Astrocyte (in vitro differentiated cells and primary cell): ENCODE data around the gene PPIE. TPM values are rescaled to one million over a fixed set of nuclear protein-coding genes. Genes with fewer than 3 reads are reported as not detected.

ENCODE experiments used
- DNase-seq: peaks from one replicate; pipeline ENCODE4 v3.0.0-alpha.2; 2010; ENCODE audit warnings: low read depth
- FAIRE-seq: peaks from 2 replicates; lab custom pipeline; 2011; peaks lifted over from hg19 to GRCh38; lab: Jason Lieb, UNC
- H2AFZ ChIP-seq: 2 replicates; pipeline ENCODE4 v1.6.0; 2012; ENCODE audit warnings: low read depth, low read length, inconsistent platforms
- H3K27ac ChIP-seq: 2 replicates; pipeline ENCODE4 v1.5.1; 2011; ENCODE audit warnings: low read depth, low read length, inconsistent platforms
- H3K27me3 ChIP-seq: 2 replicates; pipeline ENCODE4 v1.6.0; 2011; ENCODE audit warnings: low read length, inconsistent platforms; ENCODE audit not compliant: insufficient read depth
- H3K36me3 ChIP-seq: 2 replicates; pipeline ENCODE4 v1.5.1; 2011; ENCODE audit warnings: low read length, inconsistent platforms; ENCODE audit not compliant: insufficient read depth
- H3K4me1 ChIP-seq: 2 replicates; pipeline ENCODE4 v1.5.1; 2011; ENCODE audit warnings: low read length, inconsistent platforms; ENCODE audit not compliant: insufficient read depth
- H3K4me2 ChIP-seq: 2 replicates; pipeline ENCODE4 v1.6.0; 2012; ENCODE audit warnings: low read length, inconsistent platforms
- H3K4me3 ChIP-seq: 2 replicates; pipeline ENCODE4 v1.5.1; 2011; ENCODE audit warnings: low read depth, mild to moderate bottlenecking, low read length, inconsistent platforms; ENCODE audit not compliant: insufficient read depth
- H3K79me2 ChIP-seq: 2 replicates; pipeline ENCODE4 v1.6.0; 2012; ENCODE audit warnings: mild to moderate bottlenecking, low read length, inconsistent platforms; ENCODE audit not compliant: insufficient read depth
- H3K9ac ChIP-seq: 2 replicates; pipeline ENCODE4 v1.6.0; 2012; ENCODE audit warnings: mild to moderate bottlenecking, low read length, inconsistent platforms
- H3K9me3 ChIP-seq: 2 replicates; pipeline ENCODE4 v1.5.1; 2012; ENCODE audit warnings: low read depth, mild to moderate bottlenecking, low read length, inconsistent platforms; ENCODE audit not compliant: insufficient read depth
- H4K20me1 ChIP-seq: 2 replicates; pipeline ENCODE4 v1.6.0; 2012; ENCODE audit warnings: low read length, inconsistent platforms; ENCODE audit not compliant: insufficient read depth
- H3K27ac Mint-ChIP-seq: one replicate; pipeline ENCODE4 v1.8.0; 2021; ENCODE audit warnings: mild to moderate bottlenecking, mixed read lengths; ENCODE audit not compliant: unreplicated experiment
- H3K27me3 Mint-ChIP-seq: one replicate; pipeline ENCODE4 v1.8.0; 2021; ENCODE audit warnings: low read depth, mixed read lengths; ENCODE audit not compliant: unreplicated experiment
- H3K36me3 Mint-ChIP-seq: one replicate; pipeline ENCODE4 v1.8.0; 2021; ENCODE audit warnings: low read depth, mixed read lengths; ENCODE audit not compliant: unreplicated experiment
- H3K4me1 Mint-ChIP-seq: one replicate; pipeline ENCODE4 v1.8.0; 2021; ENCODE audit warnings: low read depth, mixed read lengths; ENCODE audit not compliant: unreplicated experiment
- H3K4me3 Mint-ChIP-seq: one replicate; pipeline ENCODE4 v1.8.0; 2021; ENCODE audit warnings: mild to moderate bottlenecking, moderate library complexity, mixed read lengths; ENCODE audit not compliant: unreplicated experiment
- H3K9me3 Mint-ChIP-seq: one replicate; pipeline ENCODE4 v1.8.0; 2021; ENCODE audit warnings: mild to moderate bottlenecking, mixed read lengths; ENCODE audit not compliant: unreplicated experiment
- CTCF ChIP-seq: IDR thresholded peaks from 2 replicates; pipeline ENCODE4 v1.5.1; 2011; ENCODE audit warnings: low read depth, mild to moderate bottlenecking, inconsistent platforms, low read length, moderate library complexity; ENCODE audit not compliant: insufficient read depth
- EZH2 ChIP-seq: IDR thresholded peaks from 2 replicates; pipeline ENCODE4 v1.6.1; 2012; ENCODE audit warnings: mild to moderate bottlenecking, low read length, inconsistent platforms; ENCODE audit not compliant: insufficient read depth
- total RNA-seq: library from RNA; stranded (reverse); gene quantifications from 2 replicates; pipeline ENCODE4 v1.2.1, GENCODE V29; 2021

Gene PPIE
- total RNA-seq, 1 donor from 2014 or later: 33.7 TPM

- H3K27ac ChIP-seq: no peak overlapping the region
- no peak for DNase-seq
- no peak for TF ChIP-seq EZH2
- no peak for TF ChIP-seq CTCF
- H3K79me2 ChIP-seq: no peaks in the 10 kb centered on the region
- no peaks in the 10 kb centered on the region for H3K36me3 ChIP-seq
- no peaks in the 10 kb centered on the region for H3K9me3 ChIP-seq
- no peak overlapping the region for H3K9ac ChIP-seq
- no peaks in the 10 kb centered on the region for H3K36me3 Mint-ChIP-seq
- peaks cover 15% of the 10 kb centered on the region for H3K4me1 Mint-ChIP-seq
- peaks cover 3% of the 10 kb centered on the region for H3K9me3 Mint-ChIP-seq
- H3K27me3 ChIP-seq: peaks cover 16% of the 10 kb centered on the region
- no peak overlapping the region for H3K4me3 Mint-ChIP-seq
- peaks cover 42% of the 10 kb centered on the region for H3K27me3 Mint-ChIP-seq
- no peak for FAIRE-seq
- no peak overlapping the region for H3K4me3 ChIP-seq
- no peak overlapping the region for H3K27ac Mint-ChIP-seq
- no peaks in the 10 kb centered on the region for H4K20me1 ChIP-seq
- no peak overlapping the region for H3K4me2 ChIP-seq
- H2AFZ ChIP-seq: no peak overlapping the region
- H3K4me1 ChIP-seq: no peaks in the 10 kb centered on the region
Observed at GRCh38 chr1:39779137-39779536, 40.5 kb downstream of the PPIE start.

- no peaks in the 10 kb centered on the region for H3K36me3 ChIP-seq
- H4K20me1 ChIP-seq: no peaks in the 10 kb centered on the region
- no peaks in the 10 kb centered on the region for H3K9me3 ChIP-seq
- H3K4me2 ChIP-seq: no peak overlapping the region
- no peak overlapping the region for H3K4me3 ChIP-seq
- no peak overlapping the region for H3K4me3 Mint-ChIP-seq
- no peak for DNase-seq
- TF ChIP-seq CTCF (no peak), EZH2 (no peak)
- H3K4me1 ChIP-seq: no peaks in the 10 kb centered on the region
- peaks cover 16% of the 10 kb centered on the region for H3K27me3 ChIP-seq
- no peaks in the 10 kb centered on the region for H3K36me3 Mint-ChIP-seq
- H3K4me1 Mint-ChIP-seq: peaks cover 15% of the 10 kb centered on the region
- H3K27ac Mint-ChIP-seq: no peak overlapping the region
- H3K9ac ChIP-seq: no peak overlapping the region
- no peaks in the 10 kb centered on the region for H3K79me2 ChIP-seq
- no peak overlapping the region for H2AFZ ChIP-seq
- H3K27me3 Mint-ChIP-seq: peaks cover 42% of the 10 kb centered on the region
- FAIRE-seq: no peak
- H3K9me3 Mint-ChIP-seq: peaks cover 3% of the 10 kb centered on the region
- H3K27ac ChIP-seq: no peak overlapping the region
Observed at GRCh38 chr1:39779821-39780220, 41.1 kb downstream of the PPIE start.

GRCh38 chr1:39781349-39781715, 42.6 kb downstream of the PPIE start:
- Histone ChIP-seq H3K27ac (no peak overlapping the region), H3K9ac (no peak overlapping the region), H3K9me3 (no peaks in the 10 kb centered on the region), H3K27me3 (peaks cover 16% of the 10 kb centered on the region), H3K79me2 (no peaks in the 10 kb centered on the region), H4K20me1 (no peaks in the 10 kb centered on the region), H2AFZ (no peak overlapping the region), H3K4me2 (no peak overlapping the region), H3K36me3 (no peaks in the 10 kb centered on the region), H3K4me3 (no peak overlapping the region), H3K4me1 (no peaks in the 10 kb centered on the region)
- peaks cover 52% of the 10 kb centered on the region for H3K27me3 Mint-ChIP-seq
- no peak for DNase-seq
- TF ChIP-seq EZH2: no peak
- TF ChIP-seq CTCF: no peak
- peaks cover 12% of the 10 kb centered on the region for H3K4me1 Mint-ChIP-seq
- H3K36me3 Mint-ChIP-seq: no peaks in the 10 kb centered on the region
- H3K4me3 Mint-ChIP-seq: no peak overlapping the region
- no peak overlapping the region for H3K27ac Mint-ChIP-seq
- H3K9me3 Mint-ChIP-seq: peaks cover 3% of the 10 kb centered on the region
- FAIRE-seq: no peak
